Nephron (organoid): ENCODE results near the gene PA2G4.
"Not testable (repeated sequence)": the region's sequence is repeated elsewhere in the genome, so short reads cannot be mapped to it uniquely, and the experiment has no call there.

Experiments
- H3K27ac Mint-ChIP-seq, 3 experiments: 2 replicates each; pipeline ENCODE4 v1.8.0; 2020; ENCODE audit warnings: mixed read lengths in 3 of 3, mild to moderate bottlenecking in 2 of 3, moderate library complexity in 1 of 3
- H3K27me3 Mint-ChIP-seq: 2 replicates; pipeline ENCODE4 v1.8.0; 2021; ENCODE audit warnings: low read depth, mild to moderate bottlenecking, moderate library complexity, mixed read lengths
- H3K36me3 Mint-ChIP-seq: 2 replicates; pipeline ENCODE4 v1.8.0; 2020; ENCODE audit warnings: low read depth, mixed read lengths
- H3K4me1 Mint-ChIP-seq: 2 replicates; pipeline ENCODE4 v1.8.0; 2020; ENCODE audit warnings: mixed read lengths
- H3K4me3 Mint-ChIP-seq, 3 experiments: 2 replicates each; pipeline ENCODE4 v1.8.0; 2020; ENCODE audit warnings: mild to moderate bottlenecking in 3 of 3, mixed read lengths in 3 of 3, moderate library complexity in 2 of 3
- H3K9me3 Mint-ChIP-seq: 2 replicates; pipeline ENCODE4 v1.8.0; 2020; ENCODE audit warnings: mixed read lengths
- TF ChIP-seq, protein P1 (sequence below), 3 experiments: fragments of 200-600 bp; sonication (generic); IDR thresholded peaks; one replicate each; pipeline ENCODE4 v1.5.0; 2021; ENCODE audit warnings: antibody characterized with exemption in 3 of 3; ENCODE audit not compliant: unreplicated experiment in 3 of 3

Gene PA2G4

DNA sequence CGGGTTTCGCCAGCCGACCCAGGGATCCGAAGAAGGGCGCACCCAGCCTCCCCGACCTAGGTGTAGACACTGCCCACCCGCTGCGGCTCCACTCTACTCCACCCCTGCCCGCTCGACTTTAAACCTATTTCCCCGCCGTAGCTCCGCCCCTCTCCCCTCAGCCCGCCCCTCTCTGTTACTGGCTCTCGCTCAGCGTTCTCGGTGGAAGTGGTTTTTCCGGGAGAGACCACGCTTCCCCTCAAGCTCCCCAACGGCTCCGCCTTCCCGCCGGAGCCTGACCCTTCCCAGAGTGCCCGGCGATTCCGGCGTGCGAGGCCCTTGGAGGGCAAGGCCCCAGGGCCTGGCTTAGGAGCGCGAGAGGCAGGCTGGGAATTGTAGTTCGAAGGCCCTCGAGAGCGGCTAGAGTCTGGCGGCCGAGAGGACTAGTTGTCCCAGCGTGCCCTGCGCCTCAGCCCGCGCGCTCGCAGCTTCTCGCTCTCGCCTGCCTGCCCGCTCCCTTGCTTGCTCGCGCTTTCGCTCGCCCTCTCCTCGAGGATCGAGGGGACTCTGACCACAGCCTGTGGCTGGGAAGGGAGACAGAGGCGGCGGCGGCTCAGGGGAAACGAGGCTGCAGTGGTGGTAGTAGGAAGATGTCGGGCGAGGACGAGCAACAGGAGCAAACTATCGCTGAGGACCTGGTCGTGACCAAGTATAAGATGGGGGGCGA, at the start of gene PA2G4:
Gene PA2G4 (plus strand): TSS at position 451 of the 706 bp plus-strand sequence. CDS start 179 bp downstream, at position 630.
- no peaks in the 10 kb centered on the region for H3K9me3 Mint-ChIP-seq
- no peaks in the 10 kb centered on the region for H3K27me3 Mint-ChIP-seq
- H3K27ac Mint-ChIP-seq = peak within 1 kb of the TSS; percentile 90 to 97 (median 97)
- TF ChIP-seq, protein P1, sequence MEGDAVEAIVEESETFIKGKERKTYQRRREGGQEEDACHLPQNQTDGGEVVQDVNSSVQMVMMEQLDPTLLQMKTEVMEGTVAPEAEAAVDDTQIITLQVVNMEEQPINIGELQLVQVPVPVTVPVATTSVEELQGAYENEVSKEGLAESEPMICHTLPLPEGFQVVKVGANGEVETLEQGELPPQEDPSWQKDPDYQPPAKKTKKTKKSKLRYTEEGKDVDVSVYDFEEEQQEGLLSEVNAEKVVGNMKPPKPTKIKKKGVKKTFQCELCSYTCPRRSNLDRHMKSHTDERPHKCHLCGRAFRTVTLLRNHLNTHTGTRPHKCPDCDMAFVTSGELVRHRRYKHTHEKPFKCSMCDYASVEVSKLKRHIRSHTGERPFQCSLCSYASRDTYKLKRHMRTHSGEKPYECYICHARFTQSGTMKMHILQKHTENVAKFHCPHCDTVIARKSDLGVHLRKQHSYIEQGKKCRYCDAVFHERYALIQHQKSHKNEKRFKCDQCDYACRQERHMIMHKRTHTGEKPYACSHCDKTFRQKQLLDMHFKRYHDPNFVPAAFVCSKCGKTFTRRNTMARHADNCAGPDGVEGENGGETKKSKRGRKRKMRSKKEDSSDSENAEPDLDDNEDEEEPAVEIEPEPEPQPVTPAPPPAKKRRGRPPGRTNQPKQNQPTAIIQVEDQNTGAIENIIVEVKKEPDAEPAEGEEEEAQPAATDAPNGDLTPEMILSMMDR (IDR thresholded peaks at IDR 0.05; ENCODE audit: unreplicated experiment in 3 of 3) = no peak
- H3K36me3 Mint-ChIP-seq = peaks cover 46% of the 10 kb centered on the region
- H3K4me1 Mint-ChIP-seq = peaks cover 32% of the 10 kb centered on the region
- H3K4me3 Mint-ChIP-seq = peak within 1 kb of the TSS; percentile 93 to 95 (median 94)

DNA sequence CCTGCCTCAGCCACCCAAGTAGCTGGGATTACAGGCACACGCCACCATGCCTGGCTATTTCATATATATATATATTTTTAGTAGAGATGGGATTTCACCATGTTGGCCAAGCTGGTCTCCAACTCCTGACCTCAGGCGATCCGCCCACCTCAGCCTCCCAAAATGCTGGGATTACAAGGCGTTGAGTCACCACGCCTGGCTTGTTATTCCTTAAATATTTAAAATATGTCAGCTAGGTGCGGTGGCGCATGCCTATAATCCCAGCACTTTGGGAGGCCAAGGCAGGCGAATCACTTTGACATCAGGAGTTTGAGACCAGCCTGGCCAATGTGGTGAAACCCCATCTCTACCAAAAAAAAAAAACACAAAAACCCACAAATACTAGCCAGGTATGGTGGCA, 44.4 kb upstream of the PA2G4 start:
- not testable (repeated sequence) for H3K9me3 Mint-ChIP-seq, H3K27me3 Mint-ChIP-seq, H3K27ac Mint-ChIP-seq, H3K4me3 Mint-ChIP-seq, H3K4me1 Mint-ChIP-seq, H3K36me3 Mint-ChIP-seq

DNA sequence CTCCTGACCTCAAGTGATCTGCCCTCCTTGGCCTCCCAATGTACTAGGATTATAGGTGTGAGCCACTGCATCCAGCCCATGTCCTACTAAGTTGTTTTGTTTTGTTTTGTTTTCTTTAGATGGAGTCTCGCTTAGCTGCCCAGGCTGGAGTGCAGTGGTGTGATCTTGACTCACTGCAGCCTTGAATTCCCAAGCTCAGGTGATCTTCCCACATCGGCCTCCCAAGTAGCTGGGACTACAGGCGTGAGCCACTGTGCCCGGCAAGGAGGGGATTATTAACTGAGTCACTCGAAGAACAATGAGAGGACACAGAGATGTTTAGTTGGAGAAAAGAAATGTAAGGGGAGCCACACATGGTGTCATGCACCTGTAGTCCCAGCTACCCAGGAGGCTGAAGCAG, 42.4 kb upstream of the PA2G4 start:
- H3K27me3 Mint-ChIP-seq = no peaks in the 10 kb centered on the region
- no peaks in the 10 kb centered on the region for H3K36me3 Mint-ChIP-seq
- TF ChIP-seq, protein P1 (IDR thresholded peaks at IDR 0.05; ENCODE audit: unreplicated experiment in 3 of 3) = no peak
- no peaks in the 10 kb centered on the region for H3K4me1 Mint-ChIP-seq
- no peak overlapping the region for H3K4me3 Mint-ChIP-seq
- no peaks in the 10 kb centered on the region for H3K9me3 Mint-ChIP-seq
- H3K27ac Mint-ChIP-seq = no peak overlapping the region

DNA sequence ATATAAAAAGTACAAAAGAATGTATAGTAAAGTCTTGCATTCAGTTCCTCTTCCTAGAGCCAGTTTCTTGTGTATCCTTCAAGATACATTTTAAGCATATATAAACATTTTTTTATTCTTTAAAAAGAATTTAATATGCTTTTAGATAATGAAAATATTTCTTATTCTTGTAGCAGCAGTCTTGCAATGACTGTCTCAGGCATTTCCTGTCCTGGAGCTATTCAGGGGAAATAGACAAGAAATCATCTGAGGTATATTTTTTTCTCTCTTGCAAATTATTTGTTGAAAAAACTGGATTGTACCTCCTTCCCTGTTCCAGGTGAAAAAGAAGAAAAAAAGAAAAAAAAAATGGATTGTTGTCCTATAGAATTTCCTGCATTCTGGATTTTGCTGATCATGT, 41.4 kb upstream of the PA2G4 start:
- TF ChIP-seq, protein P1 (IDR thresholded peaks at IDR 0.05; ENCODE audit: unreplicated experiment in 3 of 3) = no peak
- Mint-ChIP-seq H3K27ac (no peak overlapping the region), H3K9me3 (no peaks in the 10 kb centered on the region), H3K27me3 (no peaks in the 10 kb centered on the region), H3K36me3 (no peaks in the 10 kb centered on the region), H3K4me3 (no peak overlapping the region), H3K4me1 (no peaks in the 10 kb centered on the region)

DNA sequence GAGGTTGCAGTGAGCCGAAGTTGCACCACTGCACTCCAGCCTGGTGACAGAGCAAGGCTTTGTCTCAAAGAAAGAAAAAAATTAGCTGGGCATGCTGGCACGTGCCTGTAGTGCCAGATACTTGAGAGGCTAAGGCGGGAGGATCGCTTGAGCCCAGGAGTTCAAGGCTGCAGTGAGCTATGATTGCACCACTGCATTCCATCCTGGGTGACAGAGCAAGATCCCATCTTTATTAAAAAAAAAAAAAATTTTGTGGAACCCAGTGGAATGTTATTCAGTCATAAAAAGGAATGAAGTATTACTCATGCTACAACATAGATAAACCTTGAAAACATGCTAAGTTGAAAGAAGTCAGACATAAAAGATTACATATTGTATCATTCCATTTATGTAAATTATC, 32.7 kb upstream of the PA2G4 start:
- Mint-ChIP-seq H3K9me3 (no peaks in the 10 kb centered on the region), H3K4me3 (no peak overlapping the region), H3K27ac (no peak overlapping the region), H3K27me3 (peaks cover 9% of the 10 kb centered on the region), H3K4me1 (no peaks in the 10 kb centered on the region), H3K36me3 (no peaks in the 10 kb centered on the region)
- TF ChIP-seq, protein P1 (IDR thresholded peaks at IDR 0.05; ENCODE audit: unreplicated experiment in 3 of 3) = no peak

DNA sequence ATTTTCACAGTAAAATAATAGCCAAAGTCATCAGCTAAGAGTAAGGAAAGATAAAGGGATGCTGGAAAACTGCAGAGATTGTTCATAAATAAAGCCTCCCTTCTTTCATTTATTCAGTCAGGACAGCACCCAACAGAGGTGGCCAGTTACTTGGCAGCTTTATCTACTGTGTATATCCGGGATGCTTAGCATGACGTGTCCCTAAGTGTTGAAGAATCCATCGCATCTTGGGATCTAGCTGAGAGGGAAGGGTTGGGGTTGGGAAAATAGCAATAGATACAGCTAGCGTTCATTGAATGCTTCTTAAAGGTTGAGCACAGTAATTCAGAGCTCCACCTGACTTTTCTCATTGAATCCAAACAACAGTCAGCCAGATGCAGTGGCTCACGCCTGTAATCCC, 30.0 kb upstream of the PA2G4 start:
- H3K4me1 Mint-ChIP-seq = peaks cover 5% of the 10 kb centered on the region
- H3K9me3 Mint-ChIP-seq = no peaks in the 10 kb centered on the region
- TF ChIP-seq, protein P1 (IDR thresholded peaks at IDR 0.05; ENCODE audit: unreplicated experiment in 3 of 3) = no peak
- H3K36me3 Mint-ChIP-seq = no peaks in the 10 kb centered on the region
- no peak overlapping the region for H3K27ac Mint-ChIP-seq
- no peak overlapping the region for H3K4me3 Mint-ChIP-seq
- peaks cover 20% of the 10 kb centered on the region for H3K27me3 Mint-ChIP-seq

DNA sequence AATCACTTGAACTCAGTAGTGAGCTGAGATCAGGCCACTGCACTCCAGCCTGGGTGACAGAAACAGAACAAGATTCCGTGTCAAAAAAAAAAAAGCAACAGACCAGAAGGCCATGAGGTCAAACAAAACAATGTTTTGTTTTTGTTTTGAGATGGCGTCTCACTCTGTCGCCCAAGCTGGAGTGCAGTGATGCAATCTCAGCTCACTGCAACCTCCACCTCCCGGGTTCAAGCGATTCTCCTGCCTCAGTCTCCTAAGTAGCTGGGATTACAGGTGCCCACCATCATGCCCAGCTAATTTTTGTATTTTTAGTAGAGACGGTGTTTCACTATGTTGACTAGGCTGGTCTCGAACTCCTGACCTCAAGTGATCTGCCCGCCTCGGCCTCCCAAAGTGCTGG, 26.4 kb upstream of the PA2G4 start:
- peaks cover 49% of the 10 kb centered on the region for H3K27me3 Mint-ChIP-seq
- peaks cover 11% of the 10 kb centered on the region for H3K4me1 Mint-ChIP-seq
- H3K9me3 Mint-ChIP-seq, H3K27ac Mint-ChIP-seq, H3K36me3 Mint-ChIP-seq: not testable (repeated sequence)
- peak overlapping the region in 1 of 3 experiments; percentile 89 for H3K4me3 Mint-ChIP-seq
